NCI-H1417 (cell line): ENCODE results near the gene GABRD.

ENCODE experiments used
- DNase-seq, 3 experiments: peaks; one replicate each; lab custom pipeline; 2025; lab: John Stamatoyannopoulos, UW

GABRD gene

GRCh38 chr1:2076826-2077225 is 57.7 kb downstream of the GABRD start:
- DNase-seq = no peak

GRCh38 chr1:2078170-2078569 is 59.0 kb downstream of the GABRD start:
- no peak for DNase-seq

GRCh38 chr1:2079396-2080085 is 60.4 kb downstream of the GABRD start:
- DNase-seq = no peak

GRCh38 chr1:2080140-2080539 is 61.0 kb downstream of the GABRD start:
- DNase-seq = no peak
